GM19463 (cell line): ENCODE results near the gene MAMLD1.

ENCODE experiments used
- ATAC-seq: cut with Tn5 transposase; IDR thresholded peaks from one replicate; pipeline ENCODE4 v1.9.1; 2021; ENCODE audit warnings: mild to moderate bottlenecking, moderate library complexity; ENCODE audit not compliant: unreplicated experiment

MAMLD1 gene

DNA sequence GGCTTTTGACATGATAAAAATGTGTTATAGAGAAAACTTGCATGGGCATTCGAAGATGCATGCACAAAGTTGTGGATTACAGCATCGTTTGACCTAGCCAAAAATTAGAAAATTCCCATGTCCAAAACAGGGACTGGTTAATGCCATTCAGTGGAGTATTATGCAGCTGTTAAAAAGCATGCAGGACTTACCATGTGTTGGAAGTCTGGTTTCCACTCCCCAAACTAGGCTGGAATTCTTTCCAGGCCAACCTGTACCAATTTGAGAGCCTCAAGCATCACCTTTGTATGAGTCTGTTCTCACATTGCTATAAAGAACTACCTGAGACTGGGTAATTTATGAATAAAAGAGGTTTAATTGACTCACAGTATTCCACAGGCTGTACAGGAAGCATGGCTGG is 159.4 kb downstream of the MAMLD1 start:
- ATAC-seq, result no peak

DNA sequence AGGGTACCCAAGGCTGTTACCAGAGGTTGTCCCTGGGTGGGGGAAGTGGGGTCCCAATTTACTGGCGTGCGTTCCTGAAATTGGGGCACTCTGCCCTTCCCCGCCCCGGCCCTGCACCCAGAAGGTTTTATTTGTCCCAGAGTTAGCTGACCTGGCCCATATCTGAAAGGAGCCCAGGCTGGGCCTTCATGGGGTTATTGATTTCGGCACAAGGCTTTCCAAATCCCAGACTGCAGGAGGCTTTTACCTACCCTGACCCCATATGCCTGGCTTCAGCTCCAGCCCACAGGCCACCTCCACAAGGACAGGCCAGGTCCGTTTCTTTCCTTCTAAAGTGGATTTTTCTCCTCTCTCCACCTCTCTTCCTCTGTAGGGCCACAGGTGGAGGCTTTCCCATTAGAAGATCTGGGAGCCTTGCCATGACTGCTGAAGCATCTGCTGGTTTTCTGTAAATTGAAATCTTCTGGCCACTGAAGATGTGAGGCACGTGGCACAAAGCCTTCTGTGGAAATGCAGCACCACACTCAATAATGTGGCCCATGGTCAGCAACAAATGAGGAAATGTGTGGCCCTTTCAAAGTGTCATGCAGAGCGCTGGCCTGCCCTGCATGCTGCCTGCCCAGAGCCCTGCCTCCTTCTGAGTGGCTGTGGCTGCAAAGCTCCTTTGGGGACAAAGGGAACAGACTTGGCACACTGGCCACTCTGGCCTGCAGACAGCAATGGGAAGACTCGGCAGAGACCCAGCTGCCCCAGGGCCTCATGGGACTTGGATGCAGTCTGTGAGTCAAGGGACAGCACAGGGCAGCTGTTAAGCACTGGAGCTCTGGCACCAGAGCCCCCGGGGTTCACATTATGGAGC is 162.2 kb downstream of the MAMLD1 start:
- no peak for ATAC-seq

DNA sequence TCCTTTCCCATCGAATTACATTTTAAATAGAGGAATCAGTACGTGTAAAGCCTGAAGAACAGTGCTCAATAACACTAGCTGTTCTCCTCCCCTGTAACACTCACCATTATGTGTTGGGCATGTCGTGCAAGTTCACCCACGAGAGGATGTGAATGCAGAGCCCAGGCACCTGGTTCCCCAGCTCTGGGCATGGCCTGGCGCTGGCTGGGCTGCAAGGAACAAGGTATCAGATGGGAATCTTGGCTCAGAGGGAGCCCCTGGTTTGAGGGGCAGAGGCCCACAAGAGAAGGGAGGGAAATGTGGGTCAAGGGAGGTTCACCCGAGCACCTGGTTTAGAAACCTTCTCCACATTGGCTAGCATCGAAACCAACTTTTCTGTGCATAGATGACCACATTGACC is 163.6 kb downstream of the MAMLD1 start:
- ATAC-seq, result no peak

DNA sequence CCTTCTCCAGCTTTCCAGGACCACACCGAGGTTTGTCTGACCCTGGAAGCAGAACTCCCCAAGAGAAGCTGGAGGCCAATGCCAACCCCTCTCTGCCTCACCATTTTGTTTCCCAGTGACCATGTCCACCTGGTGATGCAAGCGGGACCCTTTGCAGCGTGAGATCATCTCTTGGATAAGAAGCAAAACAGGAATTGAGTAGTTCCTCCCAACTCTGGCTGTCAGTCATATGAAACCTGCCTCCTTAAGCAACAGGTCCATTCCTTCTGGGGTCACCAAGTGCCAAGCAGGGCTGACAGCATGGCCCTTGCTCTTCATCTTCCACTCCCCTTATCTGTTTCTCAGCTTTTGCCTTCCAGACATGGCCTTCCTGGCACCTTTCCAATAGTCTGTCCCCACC is 164.0 kb downstream of the MAMLD1 start:
- no peak for ATAC-seq

DNA sequence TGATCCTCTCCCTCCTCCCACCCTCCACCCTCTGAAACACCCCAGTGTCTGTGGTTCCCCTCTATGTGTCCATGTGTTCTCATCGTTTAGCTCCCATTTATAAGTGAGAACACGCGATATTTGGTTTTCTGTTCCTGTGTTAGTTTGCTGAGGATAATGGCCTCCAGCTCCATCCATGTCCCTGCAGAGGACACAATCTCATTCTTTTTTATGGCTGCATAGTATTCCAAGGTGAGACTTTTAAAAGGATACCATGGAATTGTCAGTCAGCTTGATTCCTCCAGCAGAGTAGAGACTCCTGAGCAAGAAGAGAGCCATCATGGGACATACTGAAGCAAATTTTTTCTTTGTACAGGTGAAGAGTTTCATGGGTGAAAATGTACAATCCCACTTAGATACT is 166.5 kb downstream of the MAMLD1 start:
- ATAC-seq, result no peak

DNA sequence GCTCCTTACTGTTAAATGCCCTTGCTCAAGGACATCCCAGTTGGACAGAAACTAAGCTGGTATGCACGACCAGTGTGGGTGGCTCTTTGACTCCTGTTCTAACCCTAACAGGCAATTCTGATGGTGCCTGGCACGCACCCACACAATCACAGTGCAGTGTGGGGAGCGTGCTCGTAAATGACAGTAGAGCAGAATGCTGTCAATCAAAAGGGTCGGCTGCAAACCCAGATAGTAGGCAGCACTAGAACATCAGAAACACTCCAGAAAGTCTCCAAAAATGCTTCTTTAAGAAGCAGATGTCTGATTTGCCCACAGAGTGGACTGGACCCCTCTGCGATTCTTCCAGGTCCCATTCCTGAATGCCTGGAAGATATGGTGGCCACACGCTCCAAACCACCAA is 167.7 kb downstream of the MAMLD1 start:
- no peak for ATAC-seq

DNA sequence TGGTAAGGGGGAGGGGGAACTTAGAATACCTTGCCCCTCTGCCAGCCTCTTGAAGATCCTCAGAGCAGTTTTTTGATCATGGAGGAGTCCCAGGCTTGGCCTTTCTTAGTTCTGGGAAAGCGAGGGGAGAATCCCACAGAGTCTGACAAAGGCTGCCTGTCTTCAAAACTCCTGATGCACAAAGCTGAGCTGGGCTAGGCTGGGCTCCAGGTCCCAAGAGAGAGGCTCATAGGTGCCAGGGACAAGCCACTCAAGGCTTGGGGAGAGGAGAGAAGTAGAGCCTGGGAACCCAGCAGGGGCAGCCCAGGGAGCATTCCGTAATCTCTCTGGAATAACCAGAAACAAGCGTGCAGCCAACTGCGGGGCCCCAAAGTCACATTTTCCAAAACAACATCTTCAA is 168.3 kb downstream of the MAMLD1 start:
- ATAC-seq, result no peak

DNA sequence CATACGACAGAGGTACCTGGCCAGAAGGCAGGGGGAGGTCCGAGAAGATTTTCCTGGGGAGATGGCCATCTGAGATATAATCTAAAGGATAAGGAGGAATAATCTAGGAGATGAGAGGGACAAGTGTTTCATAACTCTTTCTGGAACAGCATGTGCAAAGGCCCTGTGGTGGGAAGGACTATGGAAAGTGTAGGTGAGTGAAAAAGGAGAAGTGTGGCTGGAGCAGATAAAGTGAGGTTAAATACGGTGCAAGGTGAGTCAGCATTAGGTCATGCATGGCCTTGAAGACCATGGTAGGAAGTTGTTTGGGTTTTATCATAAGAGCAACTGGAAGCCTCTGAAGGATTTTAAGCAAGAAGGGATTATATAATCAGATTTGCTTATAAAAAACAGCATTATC is 170.7 kb downstream of the MAMLD1 start:
- ATAC-seq, result no peak

DNA sequence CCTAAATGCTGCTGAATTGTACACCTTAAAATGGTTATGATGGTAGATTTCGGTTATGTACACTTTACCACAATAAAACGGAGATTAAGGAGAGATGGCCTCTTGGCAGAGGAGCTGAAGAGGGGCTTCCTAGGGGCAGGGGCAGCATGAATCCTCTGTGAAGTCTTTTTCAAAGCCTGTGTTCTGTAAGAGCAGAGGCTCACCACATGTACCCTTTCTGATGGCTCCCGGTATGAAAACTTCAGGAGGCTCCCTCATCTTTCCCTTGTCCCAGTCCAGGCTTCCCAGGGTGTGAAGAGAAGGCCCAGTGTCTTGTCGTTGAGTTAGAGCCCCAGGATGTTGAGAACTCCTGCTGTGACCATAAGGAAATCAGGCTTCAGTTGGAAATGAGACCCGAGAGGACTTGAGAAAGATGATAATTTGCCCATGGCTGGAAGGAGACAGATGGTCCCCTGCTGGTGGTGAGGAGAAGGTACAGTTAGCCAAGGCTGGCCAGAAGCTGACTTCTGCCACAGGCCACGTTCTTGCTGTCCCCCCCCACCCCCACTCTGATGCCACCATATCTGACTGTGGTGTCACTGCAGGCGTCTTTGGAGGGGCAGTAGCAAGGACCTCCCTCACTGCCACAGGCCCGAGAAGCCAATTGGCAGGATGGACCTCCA is 173.5 kb downstream of the MAMLD1 start:
- no peak for ATAC-seq

DNA sequence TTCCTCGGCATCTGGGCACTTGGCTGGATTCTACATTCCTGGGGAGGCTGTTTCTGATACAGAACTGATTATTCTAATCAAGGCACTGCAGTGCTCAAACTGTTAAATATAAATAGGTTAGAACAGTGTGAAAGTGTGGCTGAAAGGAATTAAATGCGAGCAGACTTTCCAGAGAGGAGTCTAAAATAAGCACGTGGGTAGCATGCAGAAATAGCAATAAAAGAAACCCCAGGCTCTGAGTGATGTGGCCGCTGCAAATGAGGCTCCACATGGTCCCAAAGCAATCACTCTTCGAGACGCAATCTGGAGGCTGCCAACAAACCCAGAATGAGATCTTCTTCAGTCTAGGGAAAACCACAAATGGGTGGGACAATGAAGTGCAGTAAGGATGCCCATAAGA is 174.7 kb downstream of the MAMLD1 start:
- no peak for ATAC-seq

DNA sequence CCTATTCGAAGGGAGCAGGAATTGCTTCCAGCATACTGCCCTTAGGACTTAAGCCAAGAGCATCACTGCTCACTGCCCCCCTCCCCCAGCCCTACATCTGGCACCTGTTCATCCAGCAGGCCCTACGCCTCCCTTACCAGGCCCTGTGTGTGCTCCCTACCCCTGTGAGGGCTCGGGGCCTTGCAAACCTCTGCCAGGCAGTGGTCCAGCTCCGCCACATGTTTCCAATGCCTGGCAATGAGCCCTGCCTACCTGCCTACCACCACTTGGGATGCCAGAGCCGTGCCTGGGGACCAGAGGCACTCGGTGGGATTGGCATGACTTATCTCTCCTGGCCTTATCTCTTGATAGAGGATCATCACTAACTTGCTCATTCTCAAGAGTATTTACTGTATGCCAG is 177.8 kb downstream of the MAMLD1 start:
- no peak for ATAC-seq

DNA sequence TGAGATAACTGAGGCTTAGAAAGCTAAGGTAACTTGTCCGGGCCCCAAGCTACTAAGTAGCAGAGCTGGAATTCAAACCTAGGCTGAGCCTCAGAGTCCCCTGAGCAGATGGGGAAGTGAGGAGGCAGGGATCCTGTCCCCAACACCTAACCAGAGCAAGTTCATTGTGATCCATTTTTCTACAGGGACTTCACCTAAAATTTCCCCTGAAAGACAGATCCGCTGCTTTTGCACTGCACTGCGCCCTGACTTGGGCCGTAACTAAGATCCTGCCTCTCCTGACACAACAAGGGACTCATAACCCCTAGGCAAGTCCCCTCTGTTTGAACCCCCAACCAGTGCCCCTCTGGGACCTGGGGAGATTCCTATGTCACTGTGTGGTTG is 179.7 kb downstream of the MAMLD1 start:
- peak; percentile 34 for ATAC-seq

DNA sequence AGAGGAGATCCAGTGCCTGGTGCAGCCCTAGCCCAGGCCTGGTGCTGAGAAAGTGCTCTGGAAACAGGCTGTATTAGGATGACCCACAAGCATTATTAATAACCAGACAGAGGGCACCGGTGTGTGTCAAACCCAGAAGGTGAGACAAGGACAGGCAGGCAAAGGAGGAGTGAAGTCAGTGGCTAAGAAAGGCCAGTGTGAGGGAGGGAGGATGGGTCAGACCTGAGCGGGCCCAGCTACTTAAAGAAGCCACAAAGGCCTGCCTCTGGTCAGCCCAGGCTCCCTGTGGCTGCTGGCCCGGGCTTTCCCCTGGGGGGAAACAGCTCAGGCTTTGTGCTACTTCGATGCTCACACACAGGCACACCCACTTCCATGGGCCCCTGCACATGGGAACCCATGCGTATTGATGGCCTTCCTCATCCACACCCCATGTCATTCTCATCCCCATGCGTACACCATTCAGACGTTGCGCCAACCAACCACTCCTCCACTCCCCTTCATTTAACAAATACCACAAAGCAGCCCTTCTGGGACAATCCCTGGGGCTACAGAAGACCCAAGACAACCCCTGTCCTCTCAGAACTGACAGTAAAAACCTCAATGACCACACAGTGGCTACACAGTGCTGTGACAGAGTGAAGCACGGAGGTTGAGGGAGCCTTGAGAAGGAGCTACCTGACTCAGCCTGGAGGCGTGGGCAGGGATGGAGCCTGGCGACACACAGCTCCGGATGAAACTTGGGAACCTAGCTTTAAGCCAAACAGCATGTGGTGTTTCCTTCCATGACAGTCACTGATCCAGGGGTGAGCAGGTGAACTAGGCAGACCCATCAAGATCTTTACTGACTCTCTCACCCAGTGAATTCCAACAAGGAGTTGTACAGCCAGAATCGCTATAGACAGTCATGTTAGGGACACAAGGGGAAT is 180.4 kb downstream of the MAMLD1 start:
- peak; percentile 60 for ATAC-seq

DNA sequence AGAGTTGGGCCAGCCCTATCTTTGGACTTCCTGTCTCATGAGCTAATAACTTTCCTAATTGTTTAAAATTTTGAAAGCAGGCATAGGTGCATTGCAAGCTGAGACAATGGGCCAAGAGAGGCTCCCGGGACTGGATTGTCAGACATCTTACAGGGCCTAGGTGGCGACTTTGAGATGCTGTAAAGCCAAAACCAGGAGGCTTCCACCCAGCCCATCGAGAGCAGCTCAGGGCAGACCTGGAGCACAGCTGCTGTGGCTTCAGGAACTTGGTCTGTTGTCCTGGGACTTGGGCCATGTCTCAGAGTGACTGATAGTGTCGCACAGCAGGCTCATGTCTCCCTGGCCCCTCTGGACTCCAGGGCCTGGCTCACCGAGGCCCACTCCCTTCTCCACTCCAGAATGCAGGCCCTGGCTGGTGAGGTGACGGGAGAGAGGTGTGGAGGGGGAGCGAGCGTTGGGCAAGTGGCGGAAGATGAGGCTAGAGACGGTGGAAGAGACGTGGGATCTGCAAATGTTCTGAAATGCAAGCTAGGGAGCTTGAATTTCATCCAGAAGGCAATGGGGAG is 181.2 kb downstream of the MAMLD1 start:
- ATAC-seq, result no peak

DNA sequence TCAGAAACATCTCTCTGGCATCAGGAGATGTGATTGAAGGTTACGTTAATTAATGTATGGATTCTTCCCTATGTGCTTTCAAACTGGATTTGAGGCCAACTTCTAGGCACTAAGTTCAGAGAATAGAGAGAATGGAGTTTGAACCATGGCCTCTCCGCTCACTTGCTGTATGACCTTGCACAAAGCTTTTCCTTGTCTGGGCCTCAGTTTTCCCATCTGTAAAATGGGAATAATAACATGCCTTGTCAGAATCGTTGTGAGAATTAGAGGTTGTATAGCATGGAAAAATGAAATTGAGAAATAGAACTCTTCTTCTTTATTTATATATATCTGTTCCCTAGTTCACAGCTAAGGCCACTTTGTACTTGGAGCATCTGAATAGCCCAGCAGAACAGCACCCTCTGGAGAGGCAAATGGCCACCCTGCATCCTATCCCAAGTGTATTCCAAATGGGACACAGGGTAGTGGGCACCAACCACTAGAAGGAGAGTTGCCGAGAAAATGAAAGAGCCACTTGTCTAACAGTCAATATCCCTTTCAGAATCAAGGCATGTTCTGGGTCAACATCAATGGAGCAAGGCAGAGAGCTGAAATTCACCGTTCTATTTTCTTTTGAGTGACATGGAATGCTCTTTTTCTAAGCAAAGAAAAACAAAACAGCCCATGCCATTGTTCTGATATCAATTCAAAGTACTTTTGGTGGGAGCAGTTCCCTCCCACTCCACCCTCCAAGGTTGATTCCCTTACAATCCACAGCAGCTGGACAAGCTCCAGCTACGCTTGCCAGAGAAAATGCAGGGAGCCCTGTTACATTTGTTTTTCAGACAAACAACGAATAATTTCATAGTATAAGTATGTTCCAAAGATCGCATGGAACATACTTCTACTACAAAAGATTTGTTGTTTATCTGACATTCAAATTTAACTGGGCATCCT is 182.0 kb downstream of the MAMLD1 start:
- no peak for ATAC-seq

DNA sequence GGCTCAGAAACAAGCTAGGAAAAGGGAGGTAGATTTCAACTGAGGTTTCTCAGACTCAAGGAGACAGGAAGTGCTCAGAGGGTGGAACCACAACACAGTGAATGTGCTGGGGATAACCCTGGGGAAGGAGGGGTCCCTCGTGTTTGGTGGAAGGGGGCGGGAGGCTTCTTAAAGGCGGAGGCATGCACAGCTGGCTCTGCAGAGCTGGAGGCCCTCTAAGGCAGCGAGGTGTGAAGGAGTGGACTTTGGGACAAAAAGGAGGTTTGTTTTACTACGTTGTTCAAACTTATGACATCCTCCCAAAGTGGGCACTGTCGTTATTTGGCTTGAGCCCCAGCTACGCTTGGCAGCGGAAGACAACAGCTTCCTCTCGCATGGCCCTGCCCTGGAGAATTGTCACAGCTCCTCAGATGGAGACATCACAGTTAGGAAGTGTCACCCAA is 183.6 kb downstream of the MAMLD1 start:
- ATAC-seq, result no peak

DNA sequence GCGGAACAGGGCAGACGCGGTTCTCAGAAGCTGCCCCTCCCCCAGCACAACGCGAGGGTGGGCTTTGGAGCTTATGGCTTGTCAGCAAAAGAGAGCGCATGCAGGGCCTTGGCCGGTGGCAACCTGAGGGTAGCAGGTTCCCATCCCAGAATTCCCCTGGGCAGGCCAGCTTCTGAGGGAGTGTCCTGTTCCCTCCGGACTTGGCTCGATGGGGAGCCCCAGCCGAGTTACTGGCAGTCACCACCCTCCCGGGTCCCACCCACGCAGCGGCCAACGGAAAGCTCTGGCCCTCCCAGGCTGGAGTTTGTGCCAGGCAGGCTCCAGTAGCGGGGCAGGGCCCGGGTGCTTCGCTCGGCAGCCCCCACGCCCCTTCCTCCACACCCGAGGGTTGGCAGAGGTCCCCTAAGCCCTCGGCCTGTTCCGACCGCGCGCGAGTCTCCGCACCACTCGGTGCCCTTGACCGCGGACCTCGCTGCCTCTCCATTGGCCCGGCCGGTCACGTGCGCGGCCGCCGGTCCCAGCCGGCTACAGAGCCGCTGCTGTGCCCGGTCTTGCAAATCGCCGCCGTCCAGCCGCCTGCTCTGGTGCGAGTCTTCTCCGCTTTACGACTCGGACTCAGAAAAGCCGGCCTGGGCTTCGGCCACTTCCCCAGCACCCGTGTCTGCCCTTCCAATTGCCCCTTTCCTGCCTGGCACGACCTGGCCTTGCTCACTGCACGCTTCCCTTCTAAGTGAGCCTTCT is 184.4 kb downstream of the MAMLD1 start:
- peak; percentile 30 for ATAC-seq

DNA sequence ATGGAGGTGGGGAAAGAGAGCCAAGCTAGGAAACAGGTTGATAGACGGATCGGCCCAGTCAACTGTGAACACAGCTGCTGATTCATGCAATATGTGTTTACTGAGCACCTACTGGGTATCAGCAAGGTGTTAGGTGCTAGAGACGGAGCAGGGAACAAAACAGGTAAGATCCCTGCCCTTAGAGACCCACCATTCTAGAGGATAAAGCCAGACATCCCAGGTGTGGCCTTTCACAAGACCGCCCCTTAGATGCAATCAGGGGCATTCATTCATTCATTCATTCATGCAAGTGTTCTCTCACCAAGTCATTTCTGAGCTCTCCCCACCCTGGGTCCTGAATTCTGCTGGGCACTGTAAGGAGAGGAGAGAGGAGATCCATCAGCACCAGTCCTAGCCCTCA is 185.1 kb downstream of the MAMLD1 start:
- ATAC-seq, result no peak

DNA sequence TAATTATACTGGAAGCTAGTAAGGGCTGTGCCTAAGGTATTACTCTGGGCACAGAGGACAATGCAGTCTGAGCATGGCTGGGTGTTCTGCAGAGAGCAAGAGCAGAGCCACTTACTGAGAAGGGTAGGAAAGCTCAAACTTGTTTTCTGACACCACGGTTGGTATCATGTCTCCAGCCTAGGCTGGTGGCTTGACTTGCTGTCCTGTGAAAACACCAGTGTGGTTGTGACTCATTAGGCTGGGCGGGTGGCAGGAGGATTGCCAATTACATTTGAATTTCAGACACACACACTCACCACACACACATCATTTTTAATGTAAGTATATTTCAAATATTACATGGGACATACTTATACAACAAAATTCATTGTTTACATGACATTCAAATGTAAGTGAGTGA is 185.6 kb downstream of the MAMLD1 start:
- ATAC-seq, result no peak
